Calu3 (cell line): ENCODE measurements around the gene MEI1. TPM values are rescaled to one million over a fixed set of nuclear protein-coding genes. Genes with fewer than 3 reads are reported as not detected.

ENCODE experiments used
- BruUV-seq: library from RNA; stranded (reverse); fragments of 400-500 nt; replicated peaks from 2 replicates; lab custom pipeline; 2021; lab: Mats Ljungman, UMichigan
- CTCF ChIA-PET: fragments of 300-600 bp; sonication (Branson Sonifier 250); formaldehyde crosslinking; loops from one replicate; lab custom pipeline; 2022; ENCODE audit warnings: antibody characterized with exemption; lab: Charles Lee
- DNase-seq: peaks from one replicate; pipeline ENCODE4 v3.0.0; 2022
- H3K27ac Mint-ChIP-seq: one replicate; pipeline ENCODE4 v1.8.0; 2022; ENCODE audit warnings: mixed read lengths; ENCODE audit not compliant: unreplicated experiment
- H3K27me3 Mint-ChIP-seq: one replicate; pipeline ENCODE4 v1.8.0; 2022; ENCODE audit warnings: mixed read lengths; ENCODE audit not compliant: unreplicated experiment
- H3K36me3 Mint-ChIP-seq: one replicate; pipeline ENCODE4 v1.8.0; 2022; ENCODE audit warnings: mild to moderate bottlenecking, moderate library complexity, mixed read lengths; ENCODE audit not compliant: insufficient read depth, unreplicated experiment
- H3K4me1 Mint-ChIP-seq: one replicate; pipeline ENCODE4 v1.8.0; 2022; ENCODE audit warnings: mild to moderate bottlenecking, low read depth, mixed read lengths; ENCODE audit not compliant: unreplicated experiment
- H3K4me3 Mint-ChIP-seq: one replicate; pipeline ENCODE4 v1.8.0; 2022; ENCODE audit warnings: mild to moderate bottlenecking, low read depth, moderate library complexity, mixed read lengths; ENCODE audit not compliant: unreplicated experiment
- H3K9me3 Mint-ChIP-seq: one replicate; pipeline ENCODE4 v1.8.0; 2022; ENCODE audit warnings: low read depth, mixed read lengths; ENCODE audit not compliant: unreplicated experiment
- intact Hi-C: fragments of 100-400 bp; cut with micrococcal nuclease; formaldehyde crosslinking; loops from one replicate; pipeline ENCODE4 v1.10.0; 2022; ENCODE audit not compliant: unreplicated experiment
- total RNA-seq: library from RNA; stranded (reverse); gene quantifications from 2 replicates; pipeline ENCODE4 v1.2.3, GENCODE V29; 2022
- TF ChIP-seq, protein P1 (sequence below): fragments of 200-600 bp; IDR thresholded peaks from one replicate; pipeline ENCODE4 v1.8.0; 2022; ENCODE audit warnings: antibody characterized with exemption; ENCODE audit not compliant: unreplicated experiment

The MEI1 gene
- total RNA-seq, 1 experiment from 2014 or later: 0.68 TPM

DNA sequence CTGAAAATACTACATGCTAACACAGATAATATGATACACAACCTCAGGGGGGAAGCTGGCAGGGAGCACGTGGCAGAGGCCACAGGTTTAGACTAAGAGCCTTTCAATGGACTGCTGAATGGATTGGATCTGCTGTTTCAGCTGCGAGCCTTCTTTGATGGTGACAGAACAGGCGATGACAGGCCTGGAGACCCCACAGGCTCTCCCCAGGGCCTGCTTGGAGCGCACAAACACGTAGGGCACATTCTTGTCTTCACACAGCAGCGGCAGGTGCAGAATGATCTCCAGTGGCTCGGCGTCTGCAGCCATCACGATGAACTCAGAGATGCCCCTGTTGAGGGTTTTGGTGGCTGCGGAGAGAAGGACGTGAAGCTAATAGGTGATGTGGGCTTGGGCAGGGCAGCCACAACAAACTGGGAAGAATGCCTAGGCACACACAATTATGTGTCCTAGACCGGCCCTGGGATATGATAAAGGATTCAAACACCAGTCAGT is 24.4 kb upstream of the MEI1 start:
- intact Hi-C loops: no loop called here
- no peak for DNase-seq
- TF ChIP-seq, protein P1, sequence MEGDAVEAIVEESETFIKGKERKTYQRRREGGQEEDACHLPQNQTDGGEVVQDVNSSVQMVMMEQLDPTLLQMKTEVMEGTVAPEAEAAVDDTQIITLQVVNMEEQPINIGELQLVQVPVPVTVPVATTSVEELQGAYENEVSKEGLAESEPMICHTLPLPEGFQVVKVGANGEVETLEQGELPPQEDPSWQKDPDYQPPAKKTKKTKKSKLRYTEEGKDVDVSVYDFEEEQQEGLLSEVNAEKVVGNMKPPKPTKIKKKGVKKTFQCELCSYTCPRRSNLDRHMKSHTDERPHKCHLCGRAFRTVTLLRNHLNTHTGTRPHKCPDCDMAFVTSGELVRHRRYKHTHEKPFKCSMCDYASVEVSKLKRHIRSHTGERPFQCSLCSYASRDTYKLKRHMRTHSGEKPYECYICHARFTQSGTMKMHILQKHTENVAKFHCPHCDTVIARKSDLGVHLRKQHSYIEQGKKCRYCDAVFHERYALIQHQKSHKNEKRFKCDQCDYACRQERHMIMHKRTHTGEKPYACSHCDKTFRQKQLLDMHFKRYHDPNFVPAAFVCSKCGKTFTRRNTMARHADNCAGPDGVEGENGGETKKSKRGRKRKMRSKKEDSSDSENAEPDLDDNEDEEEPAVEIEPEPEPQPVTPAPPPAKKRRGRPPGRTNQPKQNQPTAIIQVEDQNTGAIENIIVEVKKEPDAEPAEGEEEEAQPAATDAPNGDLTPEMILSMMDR: no peak
- BruUV-seq: no TSS peak
- no peak overlapping the region for H3K27ac Mint-ChIP-seq
- H3K9me3 Mint-ChIP-seq: no peaks in the 10 kb centered on the region
- peaks cover 65% of the 10 kb centered on the region for H3K36me3 Mint-ChIP-seq
- H3K4me3 Mint-ChIP-seq: no peak overlapping the region
- H3K4me1 Mint-ChIP-seq: peaks cover 12% of the 10 kb centered on the region
- CTCF ChIA-PET: interaction anchor here (0.6 kb wide), 1 partner anchor 915 kb away, joined by 4 read pairs; no protein-coding TSS in a partner anchor
- no peaks in the 10 kb centered on the region for H3K27me3 Mint-ChIP-seq

DNA sequence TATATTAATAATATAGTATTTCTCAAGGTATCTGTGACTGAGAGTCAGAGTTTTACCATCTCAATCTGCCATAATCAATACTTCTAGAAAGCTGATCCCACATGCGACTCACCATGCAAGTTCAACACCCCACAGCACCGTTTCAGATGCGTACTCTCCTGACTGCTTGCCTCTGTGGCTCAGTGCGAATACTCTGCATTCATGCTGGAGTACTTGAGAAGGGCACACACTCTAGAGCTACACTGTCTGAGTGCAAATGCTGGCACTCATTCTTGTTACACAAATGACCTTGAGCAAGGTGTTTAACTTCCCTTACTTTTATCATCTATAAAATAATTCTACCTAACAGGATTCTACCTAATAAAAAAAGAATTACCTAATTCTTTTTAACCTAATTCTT is 23.2 kb upstream of the MEI1 start:
- no TSS peak for BruUV-seq
- intact Hi-C loops: no loop called here

DNA sequence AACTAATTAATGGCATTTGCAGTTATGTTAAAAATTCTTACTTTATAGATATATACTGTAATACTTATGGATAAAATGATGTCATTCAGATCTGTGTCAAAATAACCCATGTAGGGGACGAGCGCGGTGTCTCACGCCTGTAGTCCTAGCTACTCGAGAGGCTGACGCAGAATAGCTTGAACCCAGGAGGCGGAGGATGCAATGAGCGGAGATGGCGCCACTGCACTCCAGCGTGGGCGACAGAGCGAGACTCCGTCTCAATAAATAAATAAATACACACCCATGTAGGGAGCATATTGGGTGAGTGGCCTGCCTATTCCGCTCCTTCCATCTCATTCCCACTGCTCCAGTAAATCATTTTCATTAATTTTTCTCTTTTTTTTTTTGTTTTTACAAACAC is 17.7 kb upstream of the MEI1 start:
- intact Hi-C loops: no loop called here
- TF ChIP-seq, protein P1: no peak
- peak overlapping the region; percentile 94 for H3K4me3 Mint-ChIP-seq
- no peaks in the 10 kb centered on the region for H3K9me3 Mint-ChIP-seq
- H3K27ac Mint-ChIP-seq: peak overlapping the region; percentile 99
- TSS peak; percentile 49 for BruUV-seq
- CTCF ChIA-PET: no interaction called here
- DNase-seq: no peak
- peaks cover 7% of the 10 kb centered on the region for H3K4me1 Mint-ChIP-seq
- no peaks in the 10 kb centered on the region for H3K27me3 Mint-ChIP-seq
- H3K36me3 Mint-ChIP-seq: peaks cover 60% of the 10 kb centered on the region

More for the DNA sequence above, 23.2 kb upstream of the MEI1 start:
- Mint-ChIP-seq H3K36me3 (peaks cover 68% of the 10 kb centered on the region), H3K4me1 (peaks cover 11% of the 10 kb centered on the region), H3K9me3 (no peaks in the 10 kb centered on the region), H3K27me3 (no peaks in the 10 kb centered on the region), H3K4me3 (no peak overlapping the region), H3K27ac (no peak overlapping the region)
- DNase-seq: no peak
- TF ChIP-seq, protein P1: no peak
- CTCF ChIA-PET: no interaction called here

DNA sequence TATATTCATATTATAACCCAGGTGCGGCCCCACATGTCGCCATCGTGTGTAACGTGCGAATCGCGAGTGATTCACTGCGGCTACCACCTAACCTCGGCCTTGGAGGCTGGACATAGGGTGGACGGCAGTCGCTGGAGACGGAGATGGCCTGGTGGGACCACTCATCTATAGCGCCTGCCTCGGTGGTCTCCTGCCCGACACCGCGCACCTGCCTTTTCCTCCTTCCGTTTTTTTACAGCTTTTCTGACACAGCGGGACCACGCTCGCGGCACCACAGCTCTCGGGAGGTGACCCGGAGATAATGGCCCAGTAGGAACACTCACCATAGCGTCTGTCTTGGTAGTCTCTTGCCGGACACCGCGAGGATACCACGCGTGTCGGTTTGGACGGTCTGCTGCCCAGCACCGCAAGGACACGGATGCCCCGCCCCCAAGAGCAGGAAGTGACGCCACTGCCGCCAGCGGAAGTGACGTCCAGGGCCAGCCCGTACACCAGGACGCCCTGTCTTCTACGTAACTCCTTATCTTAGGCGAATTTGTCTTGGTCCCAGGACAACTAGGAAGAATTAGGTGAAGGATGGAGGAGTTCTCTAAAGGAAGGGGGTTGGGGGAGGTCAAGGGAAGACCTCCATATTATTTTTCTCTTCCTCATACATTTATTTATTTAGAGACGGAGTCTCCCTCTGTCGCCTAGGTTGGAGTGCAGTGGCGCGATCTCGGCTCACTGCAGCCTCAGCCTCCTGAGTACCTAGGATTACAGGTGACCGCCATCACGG is 17.1 kb upstream of the MEI1 start:
- CTCF ChIA-PET: no interaction called here
- DNase-seq: peak; percentile 93
- Mint-ChIP-seq H3K27me3 (no peaks in the 10 kb centered on the region), H3K9me3 (no peaks in the 10 kb centered on the region), H3K4me3 (peak overlapping the region; percentile 94), H3K4me1 (peaks cover 7% of the 10 kb centered on the region), H3K36me3 (peaks cover 59% of the 10 kb centered on the region), H3K27ac (peak overlapping the region; percentile 99)
- intact Hi-C loops: no loop called here
- BruUV-seq: no TSS peak
- TF ChIP-seq, protein P1: no peak
